Activated B cell treated with CpG ODN at 0.5 μM for 24 hours (primary cell): ENCODE results near the gene ENAH. TPM values are rescaled to one million over a fixed set of nuclear protein-coding genes. Genes with fewer than 3 reads are reported as not detected.

Experiments used
- ATAC-seq: fragments of 200-7000 bp; cut with Tn5 transposase; one replicate; pipeline ENCODE4 v1.10.0; 2021; ENCODE audit warnings: low read depth, mild to moderate bottlenecking, moderate library complexity
- CTCF ChIA-PET: fragments of 350-600 bp; sonication (Branson Sonifier 250); formaldehyde crosslinking; loops from one replicate; lab custom pipeline; 2021; ENCODE audit warnings: antibody characterized with exemption; lab: Charles Lee
- POLR2A ChIA-PET: fragments of 350-600 bp; sonication (Branson Sonifier 250); formaldehyde crosslinking; loops from one replicate; lab custom pipeline; 2021; ENCODE audit warnings: antibody characterized with exemption; lab: Charles Lee
- DNase-seq: peaks from one replicate; pipeline ENCODE4 v3.0.0; 2022
- H3K27ac Mint-ChIP-seq: one replicate; pipeline ENCODE4 v1.8.0; 2020; ENCODE audit warnings: mixed read lengths
- H3K27me3 Mint-ChIP-seq: one replicate; pipeline ENCODE4 v1.8.0; 2021; ENCODE audit warnings: mixed read lengths
- H3K36me3 Mint-ChIP-seq: one replicate; pipeline ENCODE4 v1.8.0; 2021; ENCODE audit warnings: low read depth, mixed read lengths
- H3K4me1 Mint-ChIP-seq: one replicate; pipeline ENCODE4 v1.8.0; 2021; ENCODE audit warnings: mixed read lengths
- H3K4me3 Mint-ChIP-seq: one replicate; pipeline ENCODE4 v1.8.0; 2020; ENCODE audit warnings: mild to moderate bottlenecking, mixed read lengths
- H3K9me3 Mint-ChIP-seq: one replicate; pipeline ENCODE4 v1.8.0; 2020; ENCODE audit warnings: mixed read lengths
- intact Hi-C: fragments of 100-400 bp; cut with micrococcal nuclease; formaldehyde crosslinking; loops from one replicate; pipeline ENCODE4 v1.15.1; 2024
- total RNA-seq: library from RNA; stranded (reverse); gene quantifications from 2 replicates; pipeline ENCODE4 v1.2.3, GENCODE V29; 2022
- TF ChIP-seq, protein P1 (sequence below): fragments of 200-600 bp; IDR thresholded peaks from one replicate; pipeline ENCODE4 v1.8.0; 2022; ENCODE audit warnings: antibody characterized with exemption, mild to moderate bottlenecking

Gene ENAH
- total RNA-seq, 1 donor from 2014 or later, result 1.2 TPM

- intact Hi-C loops, result loop anchor here (1.0 to 10.0 kb wide), 3 partner anchors 12 to 126 kb away; partner anchors contain the start of gene LBR
- DNase-seq, result no peak
- TF ChIP-seq, protein P1, sequence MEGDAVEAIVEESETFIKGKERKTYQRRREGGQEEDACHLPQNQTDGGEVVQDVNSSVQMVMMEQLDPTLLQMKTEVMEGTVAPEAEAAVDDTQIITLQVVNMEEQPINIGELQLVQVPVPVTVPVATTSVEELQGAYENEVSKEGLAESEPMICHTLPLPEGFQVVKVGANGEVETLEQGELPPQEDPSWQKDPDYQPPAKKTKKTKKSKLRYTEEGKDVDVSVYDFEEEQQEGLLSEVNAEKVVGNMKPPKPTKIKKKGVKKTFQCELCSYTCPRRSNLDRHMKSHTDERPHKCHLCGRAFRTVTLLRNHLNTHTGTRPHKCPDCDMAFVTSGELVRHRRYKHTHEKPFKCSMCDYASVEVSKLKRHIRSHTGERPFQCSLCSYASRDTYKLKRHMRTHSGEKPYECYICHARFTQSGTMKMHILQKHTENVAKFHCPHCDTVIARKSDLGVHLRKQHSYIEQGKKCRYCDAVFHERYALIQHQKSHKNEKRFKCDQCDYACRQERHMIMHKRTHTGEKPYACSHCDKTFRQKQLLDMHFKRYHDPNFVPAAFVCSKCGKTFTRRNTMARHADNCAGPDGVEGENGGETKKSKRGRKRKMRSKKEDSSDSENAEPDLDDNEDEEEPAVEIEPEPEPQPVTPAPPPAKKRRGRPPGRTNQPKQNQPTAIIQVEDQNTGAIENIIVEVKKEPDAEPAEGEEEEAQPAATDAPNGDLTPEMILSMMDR, result no peak
- ATAC-seq, result no peak
- Mint-ChIP-seq H3K27me3 (no peaks in the 10 kb centered on the region), H3K9me3 (no peaks in the 10 kb centered on the region), H3K27ac (no peak overlapping the region), H3K4me3 (no peak overlapping the region), H3K4me1 (peaks cover 71% of the 10 kb centered on the region), H3K36me3 (no peaks in the 10 kb centered on the region)
- ChIA-PET POLR2A (interaction anchor here (0.9 to 6.1 kb wide), 5 partner anchors 9 to 28 kb away, joined by 3 to 168 read pairs (median 6); partner anchors contain the start of gene LBR), CTCF (interaction anchor here (1.0 to 2.7 kb wide), 4 partner anchors 11 to 121 kb away, joined by 3 to 12 read pairs (median 6); no protein-coding TSS in a partner anchor)
These were observed 212.3 kb downstream of the ENAH start for GRCh38 chr1:225440380-225441221.

DNA sequence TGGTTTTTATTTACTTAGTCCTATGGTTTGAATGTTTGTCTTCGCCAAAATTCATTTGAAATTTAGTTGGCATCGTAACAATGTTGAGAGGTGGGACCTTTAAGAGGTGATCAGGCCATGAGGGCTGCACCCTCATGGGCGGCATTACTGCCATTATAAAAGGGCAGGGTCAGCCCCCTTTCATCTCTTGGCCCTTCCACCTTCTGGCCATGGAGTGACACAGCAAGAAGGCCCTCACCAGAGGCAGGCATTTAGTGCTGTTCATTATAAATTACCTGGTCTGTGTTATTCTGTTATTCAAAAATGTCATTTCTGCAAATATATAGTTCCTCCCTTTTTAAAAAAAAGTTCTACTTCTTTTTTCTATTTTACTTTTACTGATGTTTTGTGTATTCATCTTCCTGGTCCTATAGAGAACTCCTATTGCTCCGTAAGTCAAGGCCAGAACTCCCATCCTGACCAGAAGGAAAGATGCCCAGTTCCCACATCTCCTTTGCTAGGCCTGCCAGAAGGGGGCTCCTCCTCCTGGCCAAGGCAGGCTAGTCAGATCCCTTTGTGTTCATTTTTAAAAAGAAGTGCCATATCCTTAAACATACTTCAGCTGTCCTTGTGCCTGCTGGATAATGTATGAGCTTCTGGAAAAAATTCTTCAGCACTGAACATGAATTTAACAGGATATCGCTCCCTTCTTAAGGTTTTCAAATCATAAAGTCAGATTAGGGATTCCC lies 215.0 kb downstream of the ENAH start:
- DNase-seq (no peak), ATAC-seq (no peak)
- ChIA-PET CTCF (no interaction called here), POLR2A (no interaction called here)
- Mint-ChIP-seq H3K27me3 (no peaks in the 10 kb centered on the region), H3K36me3 (no peaks in the 10 kb centered on the region), H3K4me1 (peaks cover 60% of the 10 kb centered on the region), H3K27ac (no peak overlapping the region), H3K9me3 (no peaks in the 10 kb centered on the region), H3K4me3 (no peak overlapping the region)
- intact Hi-C loops, result loop anchor here (2.0 kb wide), 1 partner anchor 29 kb away; no protein-coding TSS in a partner anchor
- TF ChIP-seq, protein P1, result no peak

Other genes starting within 250 kb of the ENAH start
- gene LBR, start 225.1 kb downstream of the ENAH start, total RNA-seq, result 93.1 and 113 TPM in 2 replicates
- 141 and 143 TPM in 2 replicates for gene SRP9, start 124.7 kb upstream of the ENAH start, total RNA-seq
- gene EPHX1, start 157.0 kb upstream of the ENAH start, total RNA-seq, result 0.93 and 1.2 TPM in 2 replicates
- gene TMEM63A, start 229.3 kb upstream of the ENAH start, total RNA-seq, result 54.8 and 74.5 TPM in 2 replicates
- not detected in 2 replicates for gene LEFTY1, start 236.0 kb upstream of the ENAH start, total RNA-seq